HG02884 (cell line): ENCODE measurements around the gene DPH5.
"Not testable (repeated sequence)": the region's sequence is repeated elsewhere in the genome, so short reads cannot be mapped to it uniquely, and the experiment has no call there.

Experiments
- ATAC-seq: cut with Tn5 transposase; IDR thresholded peaks from one replicate; pipeline ENCODE4 v1.9.1; 2021; ENCODE audit warnings: mild to moderate bottlenecking, moderate library complexity; ENCODE audit not compliant: unreplicated experiment

The DPH5 gene

GRCh38 chr1:101032129-101032528 is 6.5 kb upstream of the DPH5 start:
- ATAC-seq = not testable (repeated sequence)

- ATAC-seq = no peak
Measured at GRCh38 chr1:101030881-101031280, 5.3 kb upstream of the DPH5 start.

- ATAC-seq = no peak
Measured at GRCh38 chr1:101029184-101029583, 3.6 kb upstream of the DPH5 start.

GRCh38 chr1:101028466-101028865 is 2.9 kb upstream of the DPH5 start:
- ATAC-seq = no peak

- no peak for ATAC-seq
Measured at GRCh38 chr1:101027194-101027772, 1.7 kb upstream of the DPH5 start.

GRCh38 chr1:101026430-101026788 is 825 bp upstream of the DPH5 start:
- ATAC-seq = no peak

GRCh38 chr1:101025283-101025656 is 314 bp downstream of the DPH5 start:
- ATAC-seq = peak; percentile 25

- no peak for ATAC-seq
Measured at GRCh38 chr1:101022294-101022693, 3.3 kb downstream of the DPH5 start.

GRCh38 chr1:101017448-101017847 is 8.1 kb downstream of the DPH5 start:
- no peak for ATAC-seq

GRCh38 chr1:101013776-101014175 is 11.8 kb downstream of the DPH5 start:
- ATAC-seq = no peak

GRCh38 chr1:101008229-101008834 is 17.3 kb downstream of the DPH5 start:
- no peak for ATAC-seq

GRCh38 chr1:101006553-101006952 is 19.0 kb downstream of the DPH5 start:
- ATAC-seq = no peak

GRCh38 chr1:101005871-101006270 is 19.7 kb downstream of the DPH5 start:
- ATAC-seq = no peak

GRCh38 chr1:101005183-101005582 is 20.4 kb downstream of the DPH5 start:
- no peak for ATAC-seq

- ATAC-seq = no peak
Measured at GRCh38 chr1:101004670-101005069, 20.9 kb downstream of the DPH5 start.

GRCh38 chr1:101004061-101004460 is 21.5 kb downstream of the DPH5 start:
- ATAC-seq = no peak

- no peak for ATAC-seq
Measured at GRCh38 chr1:101003012-101003650, 22.5 kb downstream of the DPH5 start.

GRCh38 chr1:101002551-101002950 is 23.0 kb downstream of the DPH5 start:
- peak; percentile 46 for ATAC-seq

GRCh38 chr1:101000131-101000873 is 25.3 kb downstream of the DPH5 start:
- no peak for ATAC-seq

GRCh38 chr1:100998426-100998825 is 27.2 kb downstream of the DPH5 start:
- no peak for ATAC-seq

GRCh38 chr1:100995198-100995988 is 30.2 kb downstream of the DPH5 start:
- ATAC-seq = no peak
